Peyer's patch (tissue), 4 donors: ENCODE results near the gene DCLK1.

Experiments
- CTCF ChIP-seq, 6 experiments: fragments of 450-650 bp in 4 of 6; fragments of 200-600 bp in 2 of 6; sonication (generic) in 1 of 6; IDR thresholded peaks; one replicate each; pipeline ENCODE4 v1.5.1; 2017 to 2019; ENCODE audit warnings: antibody characterized with exemption in 6 of 6, mild to moderate bottlenecking in 3 of 6, moderate library complexity in 1 of 6
- POLR2A ChIP-seq, 2 donors: fragments of 450-650 bp; IDR thresholded peaks; one replicate each; pipeline ENCODE4 v1.5.1; 2017; ENCODE audit warnings: antibody characterized with exemption in 2 of 2, mild to moderate bottlenecking in 2 of 2, moderate library complexity in 2 of 2

- no peak for TF ChIP-seq CTCF (IDR thresholded peaks at IDR 0.05)
- no peak for TF ChIP-seq POLR2A (IDR thresholded peaks at IDR 0.05)
Observed at GRCh38 chr13:35920816-35921215, 210.4 kb downstream of the DCLK1 start.
